Keratinocyte (primary cell): ENCODE results near the gene PITPNC1.
"Not testable (repeated sequence)": the region's sequence is repeated elsewhere in the genome, so short reads cannot be mapped to it uniquely, and the experiment has no call there.

Experiments
- CTCF ChIP-seq, 3 experiments: IDR thresholded peaks in 1 of 3; conservative IDR thresholded peaks in 1 of 3; optimal IDR thresholded peaks in 1 of 3; 2 replicates in 2 of 3; 3 replicates in 1 of 3; pipeline versions ENCODE3 to v1.5.1; 2011; ENCODE audit warnings: low read length in 3 of 3, mild to moderate bottlenecking in 3 of 3, moderate library complexity in 2 of 3, control low read depth in 1 of 3, inconsistent platforms in 1 of 3; ENCODE audit not compliant: insufficient read depth in 2 of 3; ENCODE audit errors: extremely low read depth in 1 of 3
- EZH2 ChIP-seq: IDR thresholded peaks from one replicate; pipeline ENCODE4 v1.6.1; 2012; ENCODE audit warnings: inconsistent platforms, mild to moderate bottlenecking, low read length, moderate library complexity

GRCh38 chr17:67578679-67579405 lies 201.8 kb downstream of the PITPNC1 start:
- not testable (repeated sequence) for TF ChIP-seq CTCF (optimal IDR thresholded peaks at IDR 0.05 in 1 of 3, IDR thresholded peaks at IDR 0.05 in 1 of 3, conservative IDR thresholded peaks at IDR 0.05 in 1 of 3; ENCODE audit: extremely low read depth in 1 of 3, insufficient read depth in 2 of 3, low read length in 3 of 3); EZH2
